NB4 (cell line): Measurements from ENCODE around the gene THAP12.
A peak's percentile ranks its signal among the peaks of the same experiment; 100 is the strongest.

ENCODE experiments used
- CTCF ChIP-seq: IDR thresholded peaks from one replicate; pipeline ENCODE4 v1.5.1; 2012; ENCODE audit warnings: low read depth, low read length
- MAX ChIP-seq: IDR thresholded peaks from 2 replicates; pipeline ENCODE4 v1.6.1; 2011; ENCODE audit warnings: low read depth, low read length
- MYC ChIP-seq: IDR thresholded peaks from 2 replicates; pipeline ENCODE4 v1.6.1; 2011; ENCODE audit warnings: low read depth, low read length
- POLR2A ChIP-seq: IDR thresholded peaks from 2 replicates; pipeline ENCODE4 v1.6.1; 2011; ENCODE audit warnings: mild to moderate bottlenecking; ENCODE audit not compliant: insufficient read length; ENCODE audit errors: extremely low read depth

- TF ChIP-seq CTCF (no peak), MAX (peak; percentile 80), POLR2A (peak; percentile 90), MYC (peak; percentile 85)
Measured at GRCh38 chr11:76380977-76381719, at the start of gene THAP12, which contains the start of gene GVQW3.
